Esophagus squamous epithelium (tissue), 4 donors: ENCODE data around the gene NIFK.

ENCODE experiments used
- CTCF ChIP-seq, 6 experiments: fragments of 450-650 bp in 4 of 6; fragments of 200-600 bp in 2 of 6; sonication (generic) in 2 of 6; IDR thresholded peaks; one replicate each; pipeline ENCODE4 v1.5.1; 2016 to 2019; ENCODE audit warnings: antibody characterized with exemption in 6 of 6, mild to moderate bottlenecking in 4 of 6, moderate library complexity in 4 of 6
- POLR2A ChIP-seq, 4 donors: fragments of 450-650 bp; IDR thresholded peaks; one replicate each; pipeline ENCODE4 v1.6.1; 2017; ENCODE audit warnings: antibody characterized with exemption in 4 of 4, mild to moderate bottlenecking in 4 of 4, moderate library complexity in 3 of 4

- no peak for TF ChIP-seq CTCF (IDR thresholded peaks at IDR 0.05)
- no peak for TF ChIP-seq POLR2A (IDR thresholded peaks at IDR 0.05)
These were observed 8.7 kb downstream of the NIFK start for GRCh38 chr2:121727950-121728349.
